H1 (cell line): ENCODE measurements around the gene SMIM24. TPM values are rescaled to one million over a fixed set of nuclear protein-coding genes. Genes with fewer than 3 reads are reported as not detected.
"Not testable (repeated sequence)": the region's sequence is repeated elsewhere in the genome, so short reads cannot be mapped to it uniquely, and the experiment has no call there.

Source experiments
- CTCF ChIA-PET: fragments of 300-600 bp; sonication (Branson Sonifier 250); formaldehyde crosslinking; loops from one replicate; lab custom pipeline; 2021; ENCODE audit not compliant: partially characterized antibody; lab: Charles Lee
- POLR2A ChIA-PET: fragments of 300-600 bp; sonication (Branson Sonifier 250); formaldehyde crosslinking; loops from one replicate; lab custom pipeline; 2021; ENCODE audit warnings: inconsistent platforms; ENCODE audit not compliant: partially characterized antibody; lab: Charles Lee
- DNase-seq, 2 experiments: peaks; one replicate each; pipeline versions ENCODE4 v3.0.0 to v3.0.0-alpha.2; 2010 to 2022; ENCODE audit warnings: low spot score in 2 of 2, low read depth in 1 of 2, mixed read lengths in 1 of 2
- FAIRE-seq: peaks from 2 replicates; lab custom pipeline; 2011; peaks lifted over from hg19 to GRCh38; lab: Jason Lieb, UNC
- H2AFZ ChIP-seq: 2 replicates; pipeline ENCODE4 v1.8.1; 2012; ENCODE audit warnings: low read length, inconsistent platforms
- H2AK5ac ChIP-seq: 2 replicates; pipeline ENCODE4 v1.6.1; 2013; ENCODE audit warnings: low read depth, low read length
- H2BK120ac ChIP-seq: replicated peaks from 2 replicates; pipeline ENCODE3; 2013; ENCODE audit warnings: low read depth, low read length, inconsistent platforms
- H2BK12ac ChIP-seq: 2 replicates; pipeline ENCODE4 v1.6.1; 2013; ENCODE audit warnings: low read depth, low read length
- H2BK15ac ChIP-seq: 2 replicates; pipeline ENCODE4 v1.6.1; 2013; ENCODE audit warnings: low read length
- H2BK20ac ChIP-seq: 2 replicates; pipeline ENCODE4 v1.6.1; 2013; ENCODE audit warnings: low read length
- H2BK5ac ChIP-seq: 2 replicates; pipeline ENCODE4 v1.6.1; 2013; ENCODE audit warnings: low read depth, low read length
- H3K14ac ChIP-seq: 2 replicates; pipeline ENCODE4 v1.6.1; 2013; ENCODE audit warnings: inconsistent platforms; ENCODE audit not compliant: insufficient read length
- H3K18ac ChIP-seq: 2 replicates; pipeline ENCODE4 v1.6.1; 2013; ENCODE audit warnings: low read length; ENCODE audit errors: extremely low read depth
- H3K23ac ChIP-seq: 2 replicates; pipeline ENCODE4 v1.6.1; 2013; ENCODE audit warnings: inconsistent platforms; ENCODE audit not compliant: insufficient read length
- H3K23me2 ChIP-seq: 2 replicates; pipeline ENCODE4 v1.6.1; 2013; ENCODE audit warnings: low read depth, low read length
- H3K27ac ChIP-seq: 2 replicates; pipeline ENCODE4 v1.6.1; 2011; ENCODE audit warnings: low read depth, low read length, inconsistent platforms
- H3K27me3 ChIP-seq, 4 experiments: replicated peaks in 1 of 4; 1 replicate in 1 of 4; 2 replicates in 3 of 4; pipeline versions ENCODE4 v1.6.1 to v1.8.1; 2011 to 2013; ENCODE audit warnings: low read length in 3 of 4, mild to moderate bottlenecking in 3 of 4, inconsistent platforms in 2 of 4, mixed read lengths in 2 of 4, moderate library complexity in 1 of 4; ENCODE audit not compliant: control insufficient read depth in 3 of 4, insufficient read depth in 3 of 4; ENCODE audit errors: extremely low read depth in 1 of 4
- H3K36me3 ChIP-seq, 4 experiments: 2 replicates each; pipeline versions ENCODE4 v1.6.1 to v1.8.1; 2011 to 2013; ENCODE audit warnings: mild to moderate bottlenecking in 4 of 4, low read length in 3 of 4, moderate library complexity in 2 of 4, control low read depth in 1 of 4, inconsistent platforms in 1 of 4; ENCODE audit not compliant: insufficient read depth in 4 of 4, control insufficient read depth in 2 of 4
- H3K4ac ChIP-seq: replicated peaks from 2 replicates; pipeline ENCODE3; 2013; ENCODE audit warnings: low read length, low read depth, mixed read lengths, inconsistent platforms; ENCODE audit not compliant: insufficient read length
- H3K4me1 ChIP-seq, 4 experiments: replicated peaks in 1 of 4; 1 replicate in 1 of 4; 2 replicates in 3 of 4; pipeline versions ENCODE4 v1.6.1 to v1.8.1; 2011 to 2013; ENCODE audit warnings: low read length in 3 of 4, inconsistent platforms in 2 of 4, mixed read lengths in 1 of 4; ENCODE audit not compliant: insufficient read depth in 4 of 4, control insufficient read depth in 3 of 4
- H3K4me2 ChIP-seq, 2 experiments: 2 replicates each; pipeline versions ENCODE4 v1.6.1 to v1.8.1; 2011 to 2013; ENCODE audit warnings: low read depth in 2 of 2, low read length in 2 of 2, control low read depth in 1 of 2, inconsistent platforms in 1 of 2, mild to moderate bottlenecking in 1 of 2; ENCODE audit not compliant: insufficient read depth in 1 of 2
- H3K4me3 ChIP-seq, 4 experiments: fragments of 200-600, 300-600 bp in 1 of 4; sonication (generic), shearing (Covaris generic), sonication (Bioruptor Twin) in 1 of 4; 2 replicates each; pipeline versions ENCODE4 v1.5.1 to v1.8.1; 2011 to 2016; ENCODE audit warnings: low read length in 4 of 4, low read depth in 3 of 4, control low read depth in 2 of 4, inconsistent platforms in 2 of 4, mild to moderate bottlenecking in 2 of 4, mixed read lengths in 1 of 4, moderate library complexity in 1 of 4; ENCODE audit not compliant: insufficient read depth in 2 of 4; ENCODE audit errors: extremely low read depth in 1 of 4
- H3K56ac ChIP-seq: replicated peaks from 2 replicates; pipeline ENCODE3; 2013; ENCODE audit warnings: low read depth, mild to moderate bottlenecking, mixed read lengths, low read length, inconsistent platforms; ENCODE audit not compliant: insufficient read length
- H3K79me1 ChIP-seq: 2 replicates; pipeline ENCODE4 v1.6.1; 2013; ENCODE audit warnings: low read depth, low read length, control low read depth
- H3K79me2 ChIP-seq, 2 experiments: 2 replicates each; pipeline versions ENCODE4 v1.6.1 to v1.8.1; 2012 to 2013; ENCODE audit warnings: low read length in 2 of 2, mild to moderate bottlenecking in 2 of 2, inconsistent platforms in 1 of 2; ENCODE audit not compliant: insufficient read depth in 2 of 2, control insufficient read depth in 1 of 2
- H3K9ac ChIP-seq, 4 experiments: replicated peaks in 1 of 4; 1 replicate in 1 of 4; 2 replicates in 3 of 4; pipeline versions ENCODE4 v1.6.1 to v1.8.1; 2011 to 2013; ENCODE audit warnings: low read depth in 3 of 4, low read length in 3 of 4, control low read depth in 2 of 4, mild to moderate bottlenecking in 2 of 4, moderate library complexity in 2 of 4, inconsistent platforms in 1 of 4; ENCODE audit errors: extremely low read depth in 1 of 4
- H3K9me3 ChIP-seq, 2 experiments: 2 replicates each; pipeline versions ENCODE4 v1.6.1 to v1.8.1; 2012 to 2013; ENCODE audit warnings: mild to moderate bottlenecking in 2 of 2, moderate library complexity in 2 of 2, control low read depth in 1 of 2, inconsistent platforms in 1 of 2, low read depth in 1 of 2, low read length in 1 of 2, mixed read lengths in 1 of 2; ENCODE audit not compliant: insufficient read depth in 2 of 2
- H4K20me1 ChIP-seq, 2 experiments: replicated peaks in 1 of 2; 2 replicates each; pipeline versions ENCODE3 to v1.8.1; 2011 to 2013; ENCODE audit warnings: inconsistent platforms in 2 of 2, low read length in 2 of 2, mild to moderate bottlenecking in 1 of 2; ENCODE audit not compliant: insufficient read depth in 2 of 2, control insufficient read depth in 1 of 2
- H4K5ac ChIP-seq: 2 replicates; pipeline ENCODE4 v1.6.1; 2013; ENCODE audit warnings: low read length, low read depth, mixed read lengths, inconsistent platforms; ENCODE audit not compliant: insufficient read length
- H4K8ac ChIP-seq: 2 replicates; pipeline ENCODE4 v1.8.0; 2013; ENCODE audit warnings: mild to moderate bottlenecking, moderate library complexity, low read length, inconsistent platforms; ENCODE audit not compliant: insufficient read depth; ENCODE audit errors: extremely low read depth
- H4K91ac ChIP-seq: replicated peaks from 2 replicates; pipeline ENCODE3; 2013; ENCODE audit warnings: low read length, mixed read lengths, inconsistent platforms; ENCODE audit not compliant: insufficient read length
- WGBS, 2 experiments: shearing (Covaris generic) in 1 of 2; methylation state at CpG; one replicate each; pipeline versions ENCODE4 v1.1.6 to v1.1.7; 2013 to 2015; ENCODE audit warnings: low lambda C conversion rate in 2 of 2, mixed read lengths in 2 of 2, inconsistent platforms in 1 of 2, low coverage in 1 of 2, missing lambda C conversion rate in 1 of 2; ENCODE audit not compliant: insufficient replicate concordance in 2 of 2, insufficient coverage in 1 of 2, insufficient read length in 1 of 2; ENCODE audit errors: extremely low coverage in 1 of 2, missing lambda C conversion rate in 1 of 2; 5-methylcytosine and 5-hydroxymethylcytosine counted together
- polyA plus RNA-seq, 7 experiments: library from polyadenylated mRNA; depleted of rRNA in 3 of 7; stranded (reverse) in 5 of 7; unstranded in 2 of 7; fragments of >200 nt in 5 of 7; fragments of 200-250 nt in 2 of 7; gene quantifications; 1 replicate in 5 of 7; 2 replicates in 1 of 7; 4 replicates in 1 of 7; pipeline versions ENCODE4 v1.2.1 to v1.2.3, GENCODE V29; 2011 to 2013; ENCODE audit warnings: missing spikeins in 2 of 7, mixed read lengths in 2 of 7
- total RNA-seq: library from RNA; stranded (reverse); fragmentation: NEBNext Ultra II Directional; extraction: Animal tissue kit (Norgen Biotek cat#: 25700); gene quantifications from 2 replicates; pipeline ENCODE4 v1.2.1, GENCODE V29; 2021

SMIM24 gene
- total and polyA plus RNA-seq, 2 of the 8 experiments (the other 6 are each of a cell fraction or from before 2014, with no cell fraction given): 3.8 to 4.5 TPM

DNA sequence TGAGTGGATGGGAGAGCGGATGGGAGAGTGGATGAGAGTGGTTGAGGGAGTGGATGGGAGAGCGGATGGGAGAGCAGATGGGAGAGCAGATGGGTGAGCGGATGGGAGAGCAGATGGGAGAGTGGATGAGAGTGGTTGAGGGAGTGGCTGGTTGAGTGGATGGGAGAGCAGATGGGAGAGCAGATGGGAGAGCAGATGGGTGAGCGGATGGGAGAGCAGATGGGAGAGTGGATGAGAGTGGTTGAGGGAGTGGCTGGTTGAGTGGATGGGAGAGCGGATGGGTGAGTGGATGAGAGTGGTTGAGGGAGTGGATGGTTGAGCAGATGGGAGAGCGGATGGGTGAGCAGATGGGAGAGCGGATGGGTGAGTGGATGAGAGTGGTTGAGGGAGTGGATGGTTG lies 49.0 kb upstream of the SMIM24 start:
- H3K79me2 ChIP-seq, H2BK5ac ChIP-seq, H3K4me2 ChIP-seq, H3K4me3 ChIP-seq, H4K91ac ChIP-seq, H3K23ac ChIP-seq, H3K4me1 ChIP-seq, H3K79me1 ChIP-seq, H2BK15ac ChIP-seq, H2AK5ac ChIP-seq, H2AFZ ChIP-seq, H3K56ac ChIP-seq, H3K4ac ChIP-seq, H2BK12ac ChIP-seq, H3K23me2 ChIP-seq, DNase-seq, H3K14ac ChIP-seq, H3K27ac ChIP-seq, H2BK120ac ChIP-seq, H2BK20ac ChIP-seq, POLR2A ChIA-PET, H3K27me3 ChIP-seq, H3K18ac ChIP-seq, CTCF ChIA-PET, H4K5ac ChIP-seq, FAIRE-seq, H3K9ac ChIP-seq, H4K8ac ChIP-seq, H4K20me1 ChIP-seq, H3K9me3 ChIP-seq: not testable (repeated sequence)
- WGBS, 2 experiments: 85% methylated on average over 7 of the region's 7 CpGs; no CpG with 5 or more reads in 1 of the 2 experiments
- peaks cover 7 to 34% (median 21%) of the 10 kb centered on the region in 4 experiments; a peak in 7 of 8 replicates for H3K36me3 ChIP-seq
